Stimulated activated CD4-positive, alpha-beta T cell treated with anti-CD3 and anti-CD28 coated beads, Interleukin-12 subunit alpha, Interleukin-12 subunit beta, amount 100 ng/mL, for 4 hours (primary cell): ENCODE measurements around the gene GABPB1.

Experiments
- DNase-seq: peaks from one replicate; pipeline ENCODE4 v3.0.0-alpha.2; 2020

The GABPB1 gene

GRCh38 chr15:50275091-50275490 is 79.9 kb downstream of the GABPB1 start:
- no peak for DNase-seq

- no peak for DNase-seq
Observed at GRCh38 chr15:50267577-50267976, 87.4 kb downstream of the GABPB1 start.

GRCh38 chr15:50265620-50266019 is 89.4 kb downstream of the GABPB1 start, which contains the start of gene HDC:
HDC (minus strand) TSS chr15:50265726; CDS start chr15:50265623, 103 bp downstream.
- no peak for DNase-seq

- peak; percentile 19 for DNase-seq
Observed at GRCh38 chr15:50262533-50262932, 92.5 kb downstream of the GABPB1 start.

GRCh38 chr15:50261981-50262380 is 93.0 kb downstream of the GABPB1 start:
- DNase-seq: no peak

- DNase-seq: no peak
Observed at GRCh38 chr15:50260969-50261496, 94.0 kb downstream of the GABPB1 start.

- DNase-seq: no peak
Observed at GRCh38 chr15:50259276-50259675, 95.7 kb downstream of the GABPB1 start.

- DNase-seq: no peak
Observed at GRCh38 chr15:50257924-50258323, 97.1 kb downstream of the GABPB1 start.

- no peak for DNase-seq
Observed at GRCh38 chr15:50257332-50257731, 97.7 kb downstream of the GABPB1 start.

GRCh38 chr15:50256188-50257041 is 98.6 kb downstream of the GABPB1 start:
- DNase-seq: no peak

GRCh38 chr15:50252556-50252955 is 102.4 kb downstream of the GABPB1 start:
- no peak for DNase-seq

GRCh38 chr15:50251638-50252182 is 103.3 kb downstream of the GABPB1 start:
- no peak for DNase-seq

GRCh38 chr15:50250760-50251394 is 104.1 kb downstream of the GABPB1 start:
- DNase-seq: no peak

- DNase-seq: no peak
Observed at GRCh38 chr15:50249704-50250103, 105.3 kb downstream of the GABPB1 start.

- DNase-seq: no peak
Observed at GRCh38 chr15:50248994-50249582, 105.9 kb downstream of the GABPB1 start.

- peak; percentile 37 for DNase-seq
Observed at GRCh38 chr15:50247819-50248655, 107.0 kb downstream of the GABPB1 start.

- no peak for DNase-seq
Observed at GRCh38 chr15:50246631-50247030, 108.4 kb downstream of the GABPB1 start.

- no peak for DNase-seq
Observed at GRCh38 chr15:50244959-50245624, 109.9 kb downstream of the GABPB1 start.

- no peak for DNase-seq
Observed at GRCh38 chr15:50244153-50244552, 110.8 kb downstream of the GABPB1 start.

GRCh38 chr15:50241684-50242450 is 113.1 kb downstream of the GABPB1 start:
- no peak for DNase-seq

GRCh38 chr15:50238255-50238654 is 116.7 kb downstream of the GABPB1 start:
- DNase-seq: no peak
